Effector CD8-positive, alpha-beta T cell (primary cell): ENCODE measurements around the gene WASHC2A.
"Not testable (repeated sequence)": the region's sequence is repeated elsewhere in the genome, so short reads cannot be mapped to it uniquely, and the experiment has no call there.

Experiments
- DNase-seq: peaks from one replicate; lab custom pipeline; 2025; lab: John Stamatoyannopoulos, UW

Gene WASHC2A

GRCh38 chr10:50143512-50144174 lies 75.9 kb downstream of the WASHC2A start:
- not testable (repeated sequence) for DNase-seq

- not testable (repeated sequence) for DNase-seq
Measured at GRCh38 chr10:50145575-50145974, 77.8 kb downstream of the WASHC2A start.

DNA sequence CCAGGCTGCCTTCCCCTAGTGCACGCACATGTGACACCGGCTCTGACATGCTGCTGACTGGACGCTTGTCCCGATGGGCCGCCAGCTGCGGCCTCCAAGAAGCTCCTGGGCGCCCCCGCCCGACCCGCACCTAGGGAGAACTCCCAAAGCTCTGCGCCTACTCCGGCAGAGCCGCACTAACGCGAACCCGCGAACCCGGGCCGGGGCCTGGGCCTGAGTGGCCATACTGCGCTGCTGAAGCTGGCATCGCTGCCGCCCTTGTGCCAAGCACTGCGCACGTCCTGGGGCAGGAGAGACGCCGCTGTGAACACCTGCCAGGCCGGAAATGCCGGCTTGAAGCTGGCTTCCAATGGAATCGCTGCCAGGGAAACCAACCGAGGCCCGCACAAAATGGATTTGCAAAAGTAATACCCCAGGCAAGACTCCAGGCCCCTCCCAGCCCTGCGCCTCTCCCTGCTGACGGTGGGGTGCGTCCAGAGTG lies 85.1 kb downstream of the WASHC2A start:
- DNase-seq: no peak

DNA sequence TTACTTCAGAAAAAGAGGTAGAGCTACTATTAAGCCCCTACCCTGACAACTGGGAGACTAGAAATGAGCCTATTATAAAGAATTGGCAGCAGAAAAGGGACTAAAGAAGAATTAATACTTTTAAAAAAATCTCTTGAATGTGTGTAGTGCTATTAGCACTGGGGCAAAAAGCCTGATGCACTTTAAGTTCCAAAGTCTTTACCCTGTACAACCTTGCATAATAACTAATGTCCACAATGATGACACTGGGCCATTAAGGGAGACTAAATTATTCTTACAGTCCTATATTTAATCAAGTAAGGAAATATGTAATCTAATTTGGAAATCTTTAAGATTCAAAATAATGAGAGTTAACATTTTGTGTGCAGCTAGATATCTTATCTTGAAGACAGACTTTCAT lies 90.1 kb downstream of the WASHC2A start:
- DNase-seq: not testable (repeated sequence)

DNA sequence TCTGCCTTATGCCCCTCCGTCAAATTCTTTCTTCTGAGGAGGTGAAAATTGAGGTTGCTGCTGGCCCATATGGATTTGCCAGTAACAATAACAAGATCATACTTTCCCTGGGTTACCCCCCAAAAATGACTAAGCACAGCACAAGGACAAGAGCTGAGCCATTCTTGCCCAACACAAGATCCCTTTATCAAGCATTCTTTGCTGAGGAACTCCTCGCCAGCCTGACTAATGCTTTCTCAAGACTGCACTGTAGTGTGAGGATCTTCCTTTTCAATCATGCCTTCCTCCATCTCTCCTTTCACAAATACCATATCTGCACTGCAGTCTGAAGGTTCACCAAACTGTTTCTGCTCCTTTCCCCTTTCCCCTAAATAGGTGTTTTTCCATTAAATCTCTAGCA lies 92.1 kb downstream of the WASHC2A start:
- DNase-seq: not testable (repeated sequence)

DNA sequence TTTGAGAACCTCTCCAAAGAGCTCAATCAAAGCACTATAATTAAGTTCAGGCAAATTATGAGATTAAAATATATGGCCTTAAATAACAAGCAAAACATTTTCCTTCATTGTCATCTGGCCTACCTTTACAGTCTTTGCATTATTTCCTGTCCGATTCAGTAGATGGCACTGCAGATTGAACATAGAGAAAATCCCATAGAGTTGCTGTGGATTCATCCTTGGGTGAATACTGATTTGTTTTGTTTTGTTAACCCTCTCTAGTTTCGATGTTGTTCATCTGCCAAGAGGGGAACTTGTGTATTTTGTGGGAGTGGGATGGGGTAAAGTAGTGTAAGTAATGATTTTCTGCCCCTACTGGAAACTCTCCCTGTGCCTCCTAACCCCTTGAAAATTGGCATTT lies 97.3 kb downstream of the WASHC2A start:
- DNase-seq: not testable (repeated sequence)

DNA sequence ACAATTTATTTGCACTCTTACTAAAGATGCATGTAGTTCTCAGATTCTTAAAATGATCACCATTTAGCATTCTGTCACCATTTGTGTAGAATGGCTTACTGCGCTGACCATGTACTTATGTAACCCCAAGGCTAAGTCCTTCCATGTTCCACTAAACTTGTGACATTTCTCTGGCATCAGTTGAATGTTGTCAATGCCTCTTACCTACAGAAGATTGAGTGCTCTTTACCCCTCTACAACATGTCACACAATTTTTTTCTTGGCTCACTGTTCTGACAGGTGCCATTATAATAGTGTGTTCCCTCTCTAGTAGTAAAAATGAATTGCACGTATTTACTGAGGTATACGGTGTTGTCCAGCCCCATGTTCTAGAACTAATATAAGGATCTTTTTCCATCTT lies 100.1 kb downstream of the WASHC2A start:
- DNase-seq: not testable (repeated sequence)

GRCh38 chr10:50169506-50169905 lies 101.8 kb downstream of the WASHC2A start:
- DNase-seq: not testable (repeated sequence)

DNA sequence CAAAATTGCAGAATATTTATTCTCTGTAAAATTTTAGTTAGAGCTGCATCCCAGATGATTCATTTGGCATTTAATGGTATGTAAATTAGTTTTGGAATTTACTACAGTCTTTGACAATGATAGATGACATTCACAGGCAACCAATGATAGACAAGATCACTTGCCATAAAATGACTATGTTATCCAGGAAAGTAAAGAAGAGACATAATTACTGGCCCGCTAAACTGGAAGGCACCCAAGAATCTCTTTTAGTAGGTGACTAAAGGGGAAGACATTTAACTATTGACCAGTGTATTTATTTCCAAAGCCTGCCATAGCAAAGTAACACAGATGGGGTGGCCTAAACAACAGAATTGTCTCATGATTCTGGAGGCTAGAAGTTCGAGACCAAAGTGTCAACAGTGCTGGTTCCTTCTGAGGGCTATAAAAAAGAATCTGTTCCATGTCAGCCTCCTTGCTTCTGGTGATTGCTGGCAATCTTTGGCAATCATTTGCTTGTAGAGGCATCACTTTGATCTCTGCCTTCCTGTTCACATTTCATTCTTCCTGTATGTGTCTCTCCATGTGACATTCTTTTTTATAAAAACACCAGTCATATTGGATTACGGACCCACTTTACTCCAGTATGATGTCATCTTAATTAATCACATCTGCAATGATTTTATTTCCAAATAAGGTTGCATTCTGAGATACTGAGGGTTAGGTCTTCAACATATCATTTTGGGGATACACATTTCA lies 107.2 kb downstream of the WASHC2A start:
- not testable (repeated sequence) for DNase-seq
